NK-92 (cell line): ENCODE results near the gene LRRC40.
"Not testable (repeated sequence)": the region's sequence is repeated elsewhere in the genome, so short reads cannot be mapped to it uniquely, and the experiment has no call there.

Source experiments
- DNase-seq: peaks from one replicate; lab custom pipeline; 2025; ENCODE audit not compliant: unreplicated experiment; lab: John Stamatoyannopoulos, UW

LRRC40 gene

DNA sequence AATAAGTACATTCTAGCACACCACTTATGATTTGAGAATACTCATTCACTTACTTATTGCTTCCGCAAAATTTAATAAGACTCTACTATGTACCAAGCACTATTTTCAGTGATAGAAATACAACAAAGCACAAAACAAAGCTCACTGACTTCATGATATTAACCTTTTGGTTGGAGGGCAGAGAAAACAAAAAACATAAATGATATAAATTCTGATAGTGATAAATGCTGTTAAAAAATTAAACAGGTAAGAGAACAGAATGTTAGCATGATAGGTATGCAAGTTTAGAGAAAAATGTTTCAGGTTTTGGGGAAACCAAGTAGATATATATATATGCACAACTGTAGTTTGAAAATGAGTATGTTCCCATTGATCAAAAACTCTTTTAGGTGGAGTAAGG lies 1.2 kb downstream of the LRRC40 start:
- no peak for DNase-seq

DNA sequence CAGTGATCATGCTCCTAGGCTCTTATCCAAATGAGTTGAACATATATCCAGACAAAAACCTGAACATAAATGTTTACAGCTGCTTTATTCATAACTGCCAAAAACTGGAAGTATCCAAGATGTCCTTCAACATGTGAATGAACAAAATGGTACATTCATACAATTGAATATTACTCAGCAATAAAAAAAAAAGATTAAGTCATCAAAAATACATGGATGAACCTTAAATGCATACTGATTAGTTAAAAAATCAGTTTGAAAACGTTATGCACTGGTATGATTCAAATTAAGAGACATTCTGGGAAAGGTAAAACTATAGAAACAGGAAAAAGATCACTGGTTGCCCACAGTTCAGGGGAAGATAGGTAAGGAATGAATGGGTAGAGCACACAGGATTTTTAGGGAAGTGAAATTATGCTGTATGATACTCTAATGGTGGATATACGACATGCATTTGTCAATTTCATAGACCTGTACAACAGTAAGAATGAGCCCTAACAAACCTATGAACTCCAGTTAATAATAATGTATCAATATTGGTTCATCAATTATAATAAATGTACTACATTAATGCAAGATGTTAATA lies 3.1 kb downstream of the LRRC40 start:
- no peak for DNase-seq

DNA sequence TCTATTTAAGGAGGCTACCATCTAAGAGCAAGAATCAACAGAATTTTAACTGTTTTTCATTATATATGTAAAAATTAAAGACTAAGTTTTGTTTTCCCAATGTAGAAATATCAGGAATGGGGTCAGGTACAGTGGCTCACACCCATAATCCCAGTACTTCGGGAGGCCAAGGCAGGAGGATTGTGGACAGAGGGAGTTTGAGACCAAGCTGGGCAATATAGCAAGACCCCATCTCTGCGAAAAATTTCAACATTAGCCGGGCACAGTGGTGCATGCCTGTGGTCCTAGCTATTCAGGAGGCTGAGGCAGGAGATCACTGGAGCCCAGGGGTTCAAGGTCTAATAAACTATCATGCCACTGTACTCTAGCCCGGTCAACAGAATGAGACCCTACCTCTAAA lies 5.3 kb downstream of the LRRC40 start:
- DNase-seq, result no peak

DNA sequence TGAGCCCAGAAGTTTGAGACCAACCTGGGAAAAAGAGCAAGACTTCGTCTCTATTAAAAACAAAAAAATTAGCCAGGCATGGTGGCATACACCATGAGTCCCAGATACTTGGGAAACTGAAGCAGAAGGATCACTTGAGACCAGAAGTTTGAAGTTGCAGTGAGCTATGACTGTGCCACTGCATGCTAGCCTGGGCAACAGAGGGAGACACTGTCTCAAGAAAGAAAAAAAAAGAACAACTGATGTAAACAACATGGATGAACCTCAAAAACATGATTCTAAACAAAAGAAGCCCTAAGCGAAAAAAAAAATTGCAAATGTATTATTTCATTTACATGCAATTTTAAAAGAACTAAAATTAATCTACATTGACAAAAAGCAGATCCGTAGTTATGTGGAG lies 9.0 kb downstream of the LRRC40 start:
- DNase-seq, result no peak

DNA sequence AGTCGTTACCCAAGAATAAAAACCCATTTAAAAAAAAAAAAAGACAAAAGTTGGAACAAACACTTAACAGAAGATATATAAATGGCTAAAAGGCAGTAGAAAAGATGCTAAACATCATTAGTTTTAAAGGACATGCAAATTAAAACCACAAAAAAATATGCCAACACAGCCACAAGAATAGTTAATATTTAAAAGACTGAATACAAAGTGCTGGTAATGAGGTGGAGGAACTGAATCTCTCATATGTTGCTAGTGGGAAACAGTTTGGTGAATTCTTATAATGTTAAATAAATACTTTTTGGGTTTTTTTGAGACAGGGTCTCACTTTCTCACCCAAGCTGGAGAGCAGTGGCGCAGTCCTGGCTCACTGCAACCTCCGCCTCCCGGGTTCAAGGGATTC lies 10.0 kb downstream of the LRRC40 start:
- DNase-seq, result no peak

DNA sequence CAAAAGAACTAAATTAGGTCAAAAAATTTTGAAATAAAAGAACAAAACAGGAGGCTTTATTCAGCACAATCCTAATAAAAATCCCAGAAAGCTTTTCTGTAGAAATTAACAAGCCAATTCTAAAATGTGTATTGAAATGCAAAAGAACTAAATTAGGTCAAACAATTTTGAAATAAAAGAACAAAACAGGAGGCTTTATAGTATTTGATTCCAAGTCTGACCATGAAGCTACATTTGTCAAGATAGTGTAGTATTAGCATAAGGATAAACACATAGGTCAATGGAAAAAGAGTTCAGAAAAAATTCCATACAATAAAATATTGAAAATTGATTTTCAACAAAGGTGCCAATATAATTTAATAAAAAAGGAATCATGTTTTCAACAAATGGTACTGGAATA lies 10.8 kb downstream of the LRRC40 start:
- DNase-seq, result no peak

DNA sequence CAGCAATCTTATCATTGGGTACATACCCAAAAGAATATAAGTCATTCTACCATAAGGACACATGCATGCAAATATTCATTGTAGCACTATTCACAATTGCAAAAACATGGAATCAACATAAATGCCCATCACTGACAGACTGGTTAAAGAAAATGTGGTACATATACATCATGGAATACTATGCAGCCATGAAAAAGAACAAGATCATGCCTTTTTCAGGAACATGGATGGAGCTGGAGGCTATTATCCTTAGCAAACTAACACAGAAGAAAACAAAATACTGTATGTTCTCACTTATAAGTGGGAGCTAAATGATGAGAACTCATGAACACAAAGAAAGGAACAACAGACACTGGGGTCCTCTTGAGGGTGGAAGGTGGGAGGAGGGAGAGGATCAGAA lies 12.9 kb downstream of the LRRC40 start:
- DNase-seq, result not testable (repeated sequence)

DNA sequence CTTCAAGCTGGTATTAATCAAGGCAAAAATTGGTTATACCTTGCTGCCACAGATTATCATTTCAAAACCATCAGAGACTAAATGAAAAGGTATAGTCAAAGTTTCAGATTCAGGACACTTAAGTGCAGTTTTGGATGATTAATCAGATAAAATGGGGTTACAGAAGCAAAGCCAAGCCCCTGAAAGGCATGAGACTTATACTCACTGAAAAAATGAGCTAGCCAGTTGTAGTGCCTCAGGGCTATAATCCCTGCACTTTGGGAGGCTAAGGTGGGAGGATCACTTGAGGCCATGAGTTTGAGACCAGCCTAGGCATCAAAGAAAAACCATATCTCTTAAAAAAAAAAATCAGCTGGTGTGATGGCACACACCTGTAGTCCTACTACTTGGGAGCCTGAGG lies 15.2 kb downstream of the LRRC40 start:
- no peak for DNase-seq

DNA sequence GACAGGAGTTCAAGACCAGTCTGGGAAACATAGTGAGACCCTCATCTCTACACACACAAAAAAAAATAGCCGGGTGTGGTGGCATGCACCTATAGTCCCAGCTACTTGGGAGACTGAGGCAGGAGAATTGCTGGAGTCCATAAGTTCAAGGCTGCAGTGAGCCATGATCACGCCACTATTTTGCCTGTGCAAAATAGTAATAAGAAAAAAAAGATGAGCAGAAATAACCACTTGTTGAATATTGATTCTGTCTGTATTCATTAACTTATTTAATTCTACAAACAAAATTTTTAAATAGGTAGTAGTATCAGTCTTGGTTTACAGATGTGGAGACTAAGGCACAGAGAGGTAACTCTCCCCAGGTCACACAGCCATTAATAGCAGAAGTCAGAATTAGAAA lies 16.9 kb downstream of the LRRC40 start:
- no peak for DNase-seq

DNA sequence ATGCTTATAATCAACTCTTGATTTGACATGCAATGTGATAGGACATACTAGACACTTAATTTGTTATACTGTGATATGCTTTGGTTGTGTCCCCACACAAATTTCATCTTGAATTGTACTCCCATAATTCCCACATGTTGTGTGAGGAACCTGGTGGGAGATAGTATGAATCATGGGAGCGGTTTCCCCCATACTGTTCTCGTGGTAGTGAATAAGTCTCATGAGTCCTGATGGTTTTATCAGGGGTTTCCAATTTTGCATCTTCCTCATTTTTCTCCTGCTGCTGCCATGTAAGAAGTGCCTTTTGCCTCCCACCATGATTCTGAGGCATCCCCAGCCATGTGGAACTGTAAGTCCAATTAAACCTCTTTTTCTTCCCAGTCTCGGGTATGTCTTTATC lies 20.2 kb downstream of the LRRC40 start:
- DNase-seq, result not testable (repeated sequence)

DNA sequence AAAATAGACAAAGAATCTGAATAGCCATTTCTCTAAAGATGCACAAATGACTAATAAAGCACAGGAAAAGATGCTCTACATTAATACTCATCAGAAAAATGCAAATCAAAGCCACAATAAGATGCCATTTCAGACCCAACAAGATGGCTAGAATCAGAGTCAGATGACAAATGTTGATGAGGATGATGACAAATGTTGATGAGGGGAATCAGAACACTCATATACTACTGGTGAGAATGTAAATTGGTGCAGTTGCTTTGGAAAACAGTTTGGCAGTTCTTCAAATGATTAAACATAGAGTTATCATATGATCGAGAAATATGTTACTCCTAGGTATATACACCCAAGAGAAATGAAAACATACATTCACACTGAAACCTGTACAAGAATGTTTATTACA lies 33.9 kb downstream of the LRRC40 start:
- no peak for DNase-seq

DNA sequence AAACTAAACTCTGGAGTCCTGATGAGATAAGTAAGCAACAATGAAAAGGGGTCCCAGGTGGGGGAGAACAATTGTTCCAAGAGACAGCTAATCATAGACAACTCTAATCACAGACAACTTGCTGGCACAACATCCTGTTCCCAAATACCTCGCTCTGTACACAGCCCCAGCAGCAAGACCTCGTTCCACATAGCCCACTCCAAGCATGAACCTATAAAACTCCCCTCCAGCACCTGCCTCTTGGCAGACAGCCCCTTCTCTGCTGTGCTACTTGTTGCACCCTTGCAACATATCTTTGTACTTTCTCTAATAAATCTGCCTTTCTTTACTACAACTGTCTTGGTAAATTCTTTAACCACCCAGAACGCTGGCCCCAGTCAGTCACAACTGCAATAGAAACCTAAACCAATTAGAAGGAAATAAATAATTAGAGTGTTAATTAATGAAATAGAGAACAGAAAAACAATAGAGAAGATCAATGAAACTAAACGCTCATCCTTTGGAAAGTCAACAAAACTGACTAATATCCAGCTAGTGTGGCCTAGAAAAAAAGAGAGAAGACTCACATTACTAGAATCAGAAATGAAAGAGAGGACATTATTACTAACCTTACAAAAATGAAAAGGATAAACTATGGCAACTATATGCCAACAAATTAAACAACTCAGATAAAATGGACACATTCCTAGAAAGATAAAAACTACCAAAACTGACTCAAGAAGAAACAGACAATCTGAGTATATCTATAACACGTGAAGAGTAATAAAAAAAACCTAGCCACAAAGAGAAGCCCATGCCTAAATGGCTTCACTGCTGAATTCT lies 36.1 kb downstream of the LRRC40 start:
- no peak for DNase-seq

DNA sequence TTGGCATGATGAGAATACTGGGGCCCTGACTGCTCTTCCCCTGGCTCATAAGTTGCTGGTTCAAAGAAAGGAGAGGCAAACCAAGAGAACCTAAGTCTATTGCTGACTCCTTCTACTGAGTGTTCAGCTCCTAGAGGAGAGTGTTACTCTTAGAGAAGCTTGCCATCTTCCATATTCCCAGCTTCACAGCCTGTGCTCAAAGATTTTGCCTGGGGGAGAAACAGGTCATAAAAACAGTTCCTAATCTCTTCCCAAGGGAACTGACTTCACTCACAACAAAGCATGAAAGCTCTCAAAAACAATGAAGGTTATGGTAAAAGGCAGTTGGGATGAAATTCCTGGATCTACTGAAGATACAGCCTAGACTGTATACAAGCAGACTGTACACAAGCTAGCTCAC lies 37.1 kb downstream of the LRRC40 start:
- DNase-seq, result no peak

DNA sequence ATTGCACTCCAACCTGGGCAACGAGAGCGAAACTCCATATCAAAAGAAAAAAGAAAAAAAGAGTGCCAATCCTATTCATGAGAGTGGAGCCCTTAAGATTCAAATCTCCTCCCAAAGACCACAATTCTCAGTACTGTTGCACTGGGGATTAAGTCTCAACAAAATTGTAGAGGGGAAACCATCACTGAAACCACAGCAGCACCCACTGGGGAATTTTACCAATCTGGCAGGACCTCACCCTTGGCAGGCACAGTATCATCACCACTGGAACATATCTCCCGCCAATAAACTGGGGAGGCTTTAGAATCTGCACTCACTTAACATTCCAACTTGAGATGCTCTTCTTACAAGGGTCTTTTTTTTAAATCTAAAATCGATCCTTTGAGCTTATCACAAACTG lies 41.0 kb downstream of the LRRC40 start:
- DNase-seq, result no peak

DNA sequence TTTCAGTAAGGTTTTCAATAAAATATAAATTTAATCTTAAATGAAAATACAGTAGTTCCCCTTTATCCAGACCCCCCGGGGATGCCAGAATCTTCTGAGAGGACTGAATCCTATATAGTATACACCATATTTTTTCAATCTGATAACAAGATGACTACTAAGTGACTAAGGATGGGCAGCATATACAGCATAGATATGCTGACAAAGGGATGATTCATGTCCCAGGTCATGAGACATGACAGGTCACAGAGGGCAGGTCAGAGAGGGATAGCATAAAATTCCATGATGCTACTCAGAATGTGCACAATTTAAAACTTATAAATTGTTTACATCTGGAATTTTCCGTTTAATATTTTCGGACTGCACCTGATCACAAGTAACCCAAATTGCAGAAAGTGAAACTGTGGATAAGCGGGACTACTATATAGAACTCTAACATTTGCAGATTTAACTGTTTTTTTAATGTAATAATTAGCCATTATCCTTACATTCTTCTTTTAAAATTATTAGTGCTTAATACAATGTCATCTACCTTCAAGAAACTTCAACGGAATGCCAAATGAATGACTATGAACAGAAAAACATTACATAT lies 48.8 kb downstream of the LRRC40 start:
- no peak for DNase-seq

DNA sequence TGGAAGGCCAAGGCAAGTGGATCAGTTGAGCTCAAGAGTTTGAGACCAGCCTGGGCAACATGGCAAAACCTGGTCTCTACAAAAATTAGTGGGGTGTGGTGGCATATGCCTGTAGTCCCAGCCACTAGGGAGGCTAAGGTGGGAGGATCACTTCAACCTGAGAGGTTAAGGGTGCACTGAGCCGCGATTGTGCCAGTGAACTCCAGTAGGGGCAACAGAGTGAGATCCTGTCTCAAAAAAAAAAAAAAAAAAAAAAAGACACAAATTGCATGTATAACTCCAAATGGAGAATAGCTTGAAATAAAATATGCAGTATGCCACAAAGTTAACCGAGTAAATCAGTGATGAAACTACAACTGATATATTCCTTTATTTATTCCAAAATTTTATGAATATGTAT lies 51.6 kb downstream of the LRRC40 start:
- DNase-seq, result no peak

DNA sequence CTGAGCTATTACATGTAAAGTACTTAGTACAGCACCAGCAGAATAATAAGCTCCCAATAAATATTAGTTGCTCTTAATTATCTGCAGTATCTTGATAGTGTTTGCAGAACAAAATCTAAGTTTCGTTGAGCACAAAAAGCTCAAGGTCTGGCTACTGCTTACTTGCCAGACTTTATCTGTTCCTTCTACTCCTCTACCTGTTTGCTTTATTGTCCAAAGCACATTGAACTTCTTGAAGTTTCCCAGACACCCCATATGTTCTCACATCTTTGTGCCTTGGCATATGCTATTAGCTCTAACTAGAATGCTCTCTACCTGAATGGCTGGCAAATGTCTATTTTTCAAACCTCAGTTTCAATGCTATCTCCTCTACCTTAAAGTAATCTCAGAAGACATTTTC lies 54.9 kb downstream of the LRRC40 start:
- no peak for DNase-seq

DNA sequence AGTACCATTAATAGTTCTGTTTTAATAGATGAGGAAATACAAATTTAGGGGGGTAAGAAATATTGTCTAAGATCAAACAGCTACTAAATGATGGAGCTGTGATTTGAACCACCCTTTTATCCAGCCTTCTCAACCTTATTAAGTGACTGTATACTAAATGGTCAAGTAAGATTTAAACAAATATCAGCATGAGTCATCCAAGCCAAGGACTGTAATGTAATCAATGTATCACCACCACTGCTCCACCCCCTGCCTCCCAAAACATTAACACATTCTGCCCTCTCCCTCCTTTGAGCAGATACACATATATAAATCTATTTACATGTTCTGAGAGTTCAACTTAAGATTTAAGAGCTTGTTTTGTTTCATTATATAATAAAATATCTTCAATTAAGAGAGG lies 58.9 kb downstream of the LRRC40 start:
- no peak for DNase-seq

DNA sequence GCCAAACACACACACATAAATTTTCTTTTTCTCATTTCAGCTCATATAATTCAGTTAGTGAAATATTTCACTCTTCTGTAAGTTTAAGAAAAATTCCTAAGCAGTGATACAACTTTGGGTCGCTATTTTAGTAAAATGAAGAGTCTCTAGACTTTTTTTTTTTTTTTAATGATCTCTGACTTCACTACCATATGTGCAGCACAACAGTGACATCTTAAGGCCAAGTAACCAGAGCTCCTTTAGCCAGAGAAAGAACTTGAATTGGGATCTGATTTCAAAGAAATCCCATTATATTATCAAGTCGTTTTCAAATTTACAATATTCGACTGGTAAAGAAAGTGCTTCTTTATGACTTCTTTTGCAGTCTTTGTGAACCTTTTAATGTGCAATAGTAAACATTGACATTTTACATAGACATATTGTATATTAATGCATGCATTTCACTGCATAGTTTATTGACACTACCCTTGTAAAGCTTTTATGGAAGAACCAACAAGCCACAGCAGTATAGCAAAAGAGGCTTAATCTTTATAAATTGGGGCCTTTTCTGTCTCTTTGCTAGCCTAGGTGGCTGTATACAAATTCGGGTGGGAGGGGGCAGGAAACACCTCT lies 62.2 kb downstream of the LRRC40 start:
- no peak for DNase-seq

DNA sequence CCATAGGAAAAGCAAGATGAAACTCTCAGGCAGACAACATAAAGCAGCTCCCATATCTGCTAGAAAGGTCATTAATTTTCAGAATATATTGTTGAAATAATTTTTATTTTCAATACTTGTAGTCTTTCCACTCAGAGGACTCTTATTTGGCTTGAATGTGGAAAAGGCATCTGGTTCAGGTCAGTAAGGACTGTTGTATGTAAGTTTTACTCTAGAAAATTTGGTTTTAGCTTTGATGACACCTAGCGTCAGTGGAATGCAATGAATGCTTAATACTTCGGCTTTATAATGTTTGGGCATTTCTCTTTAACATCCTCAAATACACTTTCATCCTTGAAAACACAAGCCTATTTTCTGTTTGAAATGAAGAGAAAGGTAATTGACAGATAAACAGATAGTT lies 63.3 kb downstream of the LRRC40 start:
- no peak for DNase-seq

DNA sequence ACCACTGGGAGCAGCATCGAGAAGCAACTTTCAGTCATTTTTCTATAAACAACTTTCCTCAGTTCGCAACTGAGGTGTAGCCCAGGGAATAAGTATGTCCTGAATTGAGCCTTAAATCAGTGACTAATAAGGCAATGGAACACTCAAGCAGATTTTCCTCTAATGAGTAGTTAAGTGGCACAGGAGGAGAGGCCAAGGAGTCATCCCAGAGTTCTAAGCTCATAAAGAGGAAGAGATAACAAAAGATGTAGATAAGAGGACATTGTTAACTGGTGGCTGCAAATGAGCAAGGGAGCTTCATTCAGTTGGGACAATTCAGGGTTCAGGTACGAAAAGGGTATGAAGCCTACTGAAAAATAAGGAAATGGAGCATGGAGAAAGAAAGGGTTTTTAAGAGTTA lies 64.5 kb downstream of the LRRC40 start:
- no peak for DNase-seq

DNA sequence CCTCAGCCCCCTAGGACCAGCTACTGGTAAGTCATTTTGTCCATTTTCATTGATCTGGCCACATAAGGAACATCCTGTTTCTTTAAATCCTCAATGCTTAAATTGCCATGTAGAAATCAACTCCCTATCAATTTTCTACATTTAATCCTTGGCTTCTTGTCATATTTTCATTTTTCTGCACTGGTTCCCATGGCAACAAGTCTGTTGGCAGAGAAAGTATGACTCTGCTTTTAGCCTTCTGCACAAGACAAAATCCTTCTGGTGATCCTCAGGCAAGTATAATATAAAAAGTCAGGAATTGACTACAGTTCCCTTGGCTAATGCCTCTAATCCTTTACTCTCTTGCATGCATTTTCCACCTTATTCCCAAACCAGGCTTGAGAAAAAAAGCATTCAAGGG lies 65.0 kb downstream of the LRRC40 start:
- no peak for DNase-seq
